Measurements from ENCODE around the gene RPS3.

The RPS3 gene

GRCh38 chr11:75399344-75400145, at the start of gene RPS3:
RPS3 (plus strand) TSS chr11:75399518; CDS start chr11:75399548, 30 bp downstream.
- DNase-seq (ENCODE audit: low read depth), result peak; percentile 93
- peak within 1 kb of the TSS; percentile 86 for H3K4me3 ChIP-seq (ENCODE audit: low read depth, low read length)
- TF ChIP-seq, protein P1, sequence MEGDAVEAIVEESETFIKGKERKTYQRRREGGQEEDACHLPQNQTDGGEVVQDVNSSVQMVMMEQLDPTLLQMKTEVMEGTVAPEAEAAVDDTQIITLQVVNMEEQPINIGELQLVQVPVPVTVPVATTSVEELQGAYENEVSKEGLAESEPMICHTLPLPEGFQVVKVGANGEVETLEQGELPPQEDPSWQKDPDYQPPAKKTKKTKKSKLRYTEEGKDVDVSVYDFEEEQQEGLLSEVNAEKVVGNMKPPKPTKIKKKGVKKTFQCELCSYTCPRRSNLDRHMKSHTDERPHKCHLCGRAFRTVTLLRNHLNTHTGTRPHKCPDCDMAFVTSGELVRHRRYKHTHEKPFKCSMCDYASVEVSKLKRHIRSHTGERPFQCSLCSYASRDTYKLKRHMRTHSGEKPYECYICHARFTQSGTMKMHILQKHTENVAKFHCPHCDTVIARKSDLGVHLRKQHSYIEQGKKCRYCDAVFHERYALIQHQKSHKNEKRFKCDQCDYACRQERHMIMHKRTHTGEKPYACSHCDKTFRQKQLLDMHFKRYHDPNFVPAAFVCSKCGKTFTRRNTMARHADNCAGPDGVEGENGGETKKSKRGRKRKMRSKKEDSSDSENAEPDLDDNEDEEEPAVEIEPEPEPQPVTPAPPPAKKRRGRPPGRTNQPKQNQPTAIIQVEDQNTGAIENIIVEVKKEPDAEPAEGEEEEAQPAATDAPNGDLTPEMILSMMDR (conservative IDR thresholded peaks at IDR 0.05; ENCODE audit: low read depth, low read length), result peak; percentile 31

- no peak overlapping the region for H3K4me3 ChIP-seq (ENCODE audit: low read depth, low read length)
- TF ChIP-seq, protein P1 (conservative IDR thresholded peaks at IDR 0.05; ENCODE audit: low read depth, low read length), result no peak
Measured at GRCh38 chr11:75349521-75350116, 49.7 kb upstream of the RPS3 start.

DNA sequence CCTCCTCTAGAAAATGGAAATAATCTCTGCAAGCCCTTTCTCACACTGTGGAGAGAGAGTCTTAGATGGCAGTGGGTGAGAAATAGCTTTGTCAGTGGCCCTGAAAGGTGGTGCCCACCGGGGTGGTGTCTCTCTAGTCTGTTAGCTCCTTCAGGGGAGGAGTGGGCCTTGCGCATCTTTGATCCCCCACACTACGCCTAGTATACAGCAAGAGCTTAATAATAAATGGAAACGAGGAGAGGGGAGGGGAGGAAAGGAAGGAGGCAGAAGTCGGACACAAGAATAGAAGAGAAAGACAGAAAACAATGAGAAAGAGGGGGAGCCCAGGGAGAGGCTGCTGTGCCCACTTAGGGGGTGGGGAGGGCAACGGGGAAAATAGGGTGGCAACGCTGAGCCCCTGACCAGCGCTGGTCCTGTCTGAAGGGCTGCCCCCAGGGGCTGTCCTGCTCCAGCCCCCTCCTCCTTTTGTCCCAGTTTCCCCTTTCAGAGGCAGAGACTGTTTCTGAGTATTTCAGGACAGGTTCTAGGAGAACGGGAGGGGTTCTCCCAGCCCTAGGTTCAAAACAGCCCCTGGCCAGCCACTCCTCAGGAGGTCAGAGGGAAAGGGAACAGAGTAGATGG, 49.1 kb upstream of the RPS3 start:
- DNase-seq (ENCODE audit: low read depth), result no peak
- peak overlapping the region; percentile 70 for H3K4me3 ChIP-seq (ENCODE audit: low read depth, low read length)

More at GRCh38 chr11:75349521-75350116, 49.7 kb upstream of the RPS3 start:
- DNase-seq (ENCODE audit: low read depth), result no peak

GRCh38 chr11:75350743-75351540, 48.4 kb upstream of the RPS3 start:
- DNase-seq (ENCODE audit: low read depth), result no peak
- peak overlapping the region; percentile 70 for H3K4me3 ChIP-seq (ENCODE audit: low read depth, low read length)
- TF ChIP-seq, protein P1 (conservative IDR thresholded peaks at IDR 0.05; ENCODE audit: low read depth, low read length), result no peak

More for the DNA sequence above, 49.1 kb upstream of the RPS3 start:
- TF ChIP-seq, protein P1 (conservative IDR thresholded peaks at IDR 0.05; ENCODE audit: low read depth, low read length), result no peak

DNA sequence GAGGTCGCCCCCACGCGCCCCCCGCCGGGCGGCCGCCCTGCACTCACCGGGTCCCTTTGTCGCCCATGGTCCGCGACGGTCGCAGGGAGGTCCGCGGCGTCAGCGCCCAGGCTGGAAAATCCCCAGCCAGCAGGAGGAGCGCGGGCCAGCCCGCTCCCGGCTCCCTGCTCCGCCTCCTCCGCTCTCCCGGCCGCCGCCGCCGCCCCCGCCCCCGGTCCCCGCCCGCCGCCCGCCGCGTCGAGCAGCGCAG, 47.9 kb upstream of the RPS3 start, which contains the start of gene ARRB1:
TSS of gene ARRB1 (minus strand) at position 121 of the 250 bp plus-strand sequence. CDS start at position 67, 54 bp downstream.
- no peak for DNase-seq (ENCODE audit: low read depth)
- peak within 1 kb of the TSS; percentile 70 for H3K4me3 ChIP-seq (ENCODE audit: low read depth, low read length)
- TF ChIP-seq, protein P1 (conservative IDR thresholded peaks at IDR 0.05; ENCODE audit: low read depth, low read length), result no peak

DNA sequence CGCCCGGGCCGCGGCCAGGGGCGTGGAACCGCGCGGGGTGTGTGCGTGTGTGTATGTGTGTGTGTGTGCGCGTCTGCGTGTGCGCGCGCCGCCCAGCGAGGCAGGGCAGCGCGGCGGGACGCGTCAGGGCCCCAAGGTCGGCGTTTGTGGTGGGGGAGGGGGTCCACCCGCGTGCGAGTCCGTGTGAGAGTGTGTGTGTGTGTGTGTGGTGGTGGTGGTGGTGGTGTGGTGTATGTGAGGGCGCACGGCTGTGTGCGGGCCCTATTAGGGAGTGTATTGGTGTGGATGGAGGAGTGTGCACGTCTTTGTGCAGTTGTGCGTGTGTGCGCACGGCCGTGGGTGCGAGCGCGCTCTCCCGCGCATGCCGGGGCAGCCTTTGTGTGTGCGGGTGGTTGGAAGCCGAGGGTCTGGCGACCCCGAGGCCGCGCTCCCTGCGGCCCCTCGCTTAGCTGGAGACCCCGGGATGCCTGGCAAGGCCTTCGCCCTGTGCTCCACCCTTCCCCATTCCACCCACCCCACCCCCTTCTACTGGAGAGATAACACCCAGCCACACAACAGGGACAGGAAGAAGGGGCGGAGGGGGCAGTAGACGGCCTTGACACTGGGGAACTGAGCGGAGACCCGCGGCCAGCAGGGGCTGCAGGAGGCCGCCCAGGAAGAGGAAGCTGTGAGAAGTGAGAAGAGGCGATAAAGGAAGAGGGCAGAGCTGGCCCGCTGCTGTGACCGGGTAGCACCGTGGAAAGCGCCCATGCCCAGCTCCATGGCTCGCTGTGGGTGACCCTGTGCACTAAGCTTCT, 47.3 kb upstream of the RPS3 start:
- peak overlapping the region; percentile 70 for H3K4me3 ChIP-seq (ENCODE audit: low read depth, low read length)
- TF ChIP-seq, protein P1 (conservative IDR thresholded peaks at IDR 0.05; ENCODE audit: low read depth, low read length), result no peak
- peak; percentile 58 for DNase-seq (ENCODE audit: low read depth)

Data from choroid plexus epithelial cell (primary cell).